Stimulated activated CD8-positive, alpha-beta memory T cell treated with anti-CD3 and anti-CD28 coated beads, Interleukin-4, amount 100 ng/mL, for 4 hours (primary cell): Measurements from ENCODE around the gene BRWD1.

ENCODE experiments used
- DNase-seq, 2 donors: peaks; one replicate each; pipeline ENCODE4 v3.0.0-alpha.2; 2020; ENCODE audit warnings: low read depth in 2 of 2, low spot score in 1 of 2

BRWD1 gene

GRCh38 chr21:39313571-39314142 lies at the start of gene BRWD1:
TSS of gene BRWD1 (minus strand) at chr21:39313632. CDS start at chr21:39313491, 141 bp downstream.
- DNase-seq, result peak; percentile 46 to 61

- no peak for DNase-seq
Measured at GRCh38 chr21:39362733-39363132, 49.3 kb upstream of the BRWD1 start.

GRCh38 chr21:39359382-39359781 lies 46.0 kb upstream of the BRWD1 start:
- DNase-seq, result no peak

DNA sequence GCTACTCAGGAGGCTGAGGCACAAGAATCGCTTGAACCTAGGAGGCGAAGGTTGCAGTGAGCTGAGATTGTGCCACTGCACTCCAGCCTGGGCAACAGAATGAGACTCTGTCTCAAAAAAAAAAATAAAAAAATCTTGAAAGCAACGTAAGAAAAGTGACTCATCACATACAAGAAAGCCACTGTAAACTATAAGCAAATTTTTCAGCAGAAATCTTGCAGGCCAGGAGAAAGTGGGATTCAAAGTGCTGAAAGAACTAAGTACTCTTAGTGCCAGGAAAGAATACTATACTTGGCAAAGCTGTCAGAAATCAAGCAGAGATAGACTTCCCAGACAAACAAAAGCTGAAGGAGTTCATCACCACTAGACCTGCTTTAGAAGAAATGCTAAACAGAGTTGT lies 39.9 kb upstream of the BRWD1 start:
- DNase-seq, result no peak

DNA sequence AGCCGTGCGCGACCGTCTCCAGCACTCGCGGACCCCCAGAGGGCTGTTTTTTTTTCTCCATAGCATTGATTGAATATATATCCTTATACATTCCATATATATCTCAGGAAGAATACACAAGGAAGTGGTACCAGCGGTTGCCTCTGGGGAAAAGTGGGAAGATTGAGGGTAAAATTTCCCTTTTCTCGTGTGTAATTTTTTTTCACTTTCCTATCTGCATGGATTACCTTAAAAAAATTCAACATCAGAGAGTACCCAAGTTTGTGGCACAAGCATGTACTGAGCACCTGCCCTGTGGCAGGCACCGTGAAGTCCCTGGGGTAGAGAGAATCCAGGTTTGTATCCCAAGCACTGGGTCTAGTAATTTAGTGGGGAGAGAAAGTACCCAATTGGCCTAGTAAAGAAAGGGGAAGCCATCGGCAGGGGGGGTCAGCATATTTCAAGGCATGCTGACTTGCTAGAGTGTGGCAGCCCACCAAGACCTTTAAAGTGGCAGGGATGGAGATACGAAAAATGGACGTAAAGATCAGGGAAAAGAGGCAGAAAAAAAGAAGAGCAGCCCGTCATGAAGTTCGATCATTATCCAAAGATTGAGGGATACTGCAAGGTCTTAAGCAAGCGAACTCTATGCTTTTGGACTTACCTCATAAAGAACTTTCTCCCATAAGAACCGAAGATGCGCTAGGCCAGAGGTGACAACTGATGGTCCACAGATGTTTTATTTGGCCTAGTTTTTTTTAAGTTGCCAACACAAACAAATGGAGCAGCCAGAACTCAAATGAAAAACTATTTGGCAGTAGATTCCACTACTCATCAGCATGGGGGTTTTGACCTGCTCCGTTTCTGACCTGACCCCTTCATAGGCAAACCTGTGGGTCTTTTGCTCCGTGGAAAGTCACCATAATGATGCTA lies 36.9 kb upstream of the BRWD1 start:
- DNase-seq, result no peak

- peak; percentile 91 to 95 for DNase-seq
Measured at GRCh38 chr21:39349211-39350093, 36.0 kb upstream of the BRWD1 start.

GRCh38 chr21:39348355-39349210 lies 35.2 kb upstream of the BRWD1 start, which contains the start of gene HMGN1:
TSS of gene HMGN1 (minus strand) at chr21:39349088. CDS start at chr21:39348917, 171 bp downstream.
- peak; percentile 70 to 84 for DNase-seq

DNA sequence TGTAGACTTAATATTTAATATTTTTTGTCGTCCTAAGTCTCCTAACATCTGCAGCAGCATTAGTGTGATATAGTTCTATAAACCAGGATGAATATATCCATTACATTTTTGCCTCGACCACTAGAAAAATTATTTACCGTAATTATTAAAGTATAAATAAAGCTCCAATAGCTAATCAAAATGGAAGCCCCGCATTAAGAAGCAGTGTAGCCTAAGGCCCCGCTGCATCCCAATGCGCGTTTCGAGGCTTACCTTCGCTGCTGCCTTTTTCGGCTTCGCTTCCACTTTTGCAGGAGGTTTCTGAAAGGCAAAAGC lies 34.6 kb upstream of the BRWD1 start:
- no peak for DNase-seq

DNA sequence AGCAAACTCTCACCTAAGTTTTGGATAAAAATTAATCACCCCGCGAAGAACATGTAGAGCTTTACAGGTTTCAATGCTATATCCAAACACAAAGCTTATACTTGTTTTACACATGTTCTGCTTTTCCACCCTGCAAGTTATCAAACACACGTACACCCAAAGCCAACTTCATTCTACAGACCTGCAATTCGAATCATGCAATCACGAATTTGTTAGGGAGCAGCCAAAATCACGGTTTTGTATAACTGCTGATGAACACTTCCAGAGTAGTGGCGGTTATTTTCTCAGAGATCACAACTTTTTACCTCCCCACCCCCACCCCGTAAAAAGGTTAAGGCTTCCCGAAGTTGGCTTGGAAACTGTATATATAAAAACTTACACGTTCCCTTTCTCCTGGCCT lies 34.1 kb upstream of the BRWD1 start:
- no peak for DNase-seq

DNA sequence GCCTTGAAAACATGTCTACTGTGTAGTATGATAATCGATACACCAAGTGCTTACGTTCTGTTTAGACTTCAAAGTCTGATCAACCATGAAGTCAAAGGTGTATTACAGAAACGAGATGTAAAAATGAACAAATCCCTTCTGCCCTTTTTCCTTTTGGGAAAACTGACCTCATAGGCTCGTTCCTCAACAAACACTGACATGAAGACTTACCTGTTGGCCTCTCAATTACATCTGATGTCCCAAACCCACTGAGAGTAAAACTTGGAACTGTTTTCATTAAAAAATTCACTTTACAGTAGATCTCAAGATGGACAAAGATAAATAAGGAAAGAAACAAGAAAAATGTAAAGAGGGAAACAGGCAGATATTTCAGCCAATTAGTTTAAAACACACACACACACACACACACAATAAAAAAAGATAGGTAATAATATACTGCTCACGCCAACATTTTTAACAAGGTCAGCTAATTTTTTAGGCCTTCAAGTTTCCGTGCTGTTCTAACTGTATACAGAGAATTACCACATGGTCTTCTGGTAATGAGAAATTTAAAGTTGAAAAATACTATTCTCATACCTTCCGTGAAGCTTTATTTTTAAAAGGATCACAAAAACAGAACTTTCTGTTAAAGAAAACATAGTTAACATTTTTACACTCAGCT lies 33.4 kb upstream of the BRWD1 start:
- no peak for DNase-seq

GRCh38 chr21:39346206-39346605 lies 32.8 kb upstream of the BRWD1 start:
- DNase-seq, result no peak

DNA sequence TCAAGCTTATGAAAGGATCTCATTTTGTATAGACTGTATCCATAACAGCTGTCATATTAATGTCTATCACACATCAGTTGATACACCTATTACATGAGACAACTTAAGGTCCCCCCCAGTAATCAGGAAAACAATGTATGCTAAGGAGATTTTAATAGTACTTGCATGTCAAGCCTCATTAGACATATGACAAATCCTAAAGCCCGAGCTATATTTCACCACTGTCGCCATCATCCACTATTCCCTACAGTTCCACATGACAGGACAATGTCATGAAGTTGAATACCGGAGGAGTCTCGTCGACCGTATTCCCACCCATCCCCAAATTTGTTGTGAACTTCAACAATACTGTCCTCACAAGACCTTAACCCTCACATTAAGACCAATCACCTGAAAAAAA lies 32.0 kb upstream of the BRWD1 start:
- no peak for DNase-seq

GRCh38 chr21:39344848-39345247 lies 31.4 kb upstream of the BRWD1 start:
- no peak for DNase-seq

DNA sequence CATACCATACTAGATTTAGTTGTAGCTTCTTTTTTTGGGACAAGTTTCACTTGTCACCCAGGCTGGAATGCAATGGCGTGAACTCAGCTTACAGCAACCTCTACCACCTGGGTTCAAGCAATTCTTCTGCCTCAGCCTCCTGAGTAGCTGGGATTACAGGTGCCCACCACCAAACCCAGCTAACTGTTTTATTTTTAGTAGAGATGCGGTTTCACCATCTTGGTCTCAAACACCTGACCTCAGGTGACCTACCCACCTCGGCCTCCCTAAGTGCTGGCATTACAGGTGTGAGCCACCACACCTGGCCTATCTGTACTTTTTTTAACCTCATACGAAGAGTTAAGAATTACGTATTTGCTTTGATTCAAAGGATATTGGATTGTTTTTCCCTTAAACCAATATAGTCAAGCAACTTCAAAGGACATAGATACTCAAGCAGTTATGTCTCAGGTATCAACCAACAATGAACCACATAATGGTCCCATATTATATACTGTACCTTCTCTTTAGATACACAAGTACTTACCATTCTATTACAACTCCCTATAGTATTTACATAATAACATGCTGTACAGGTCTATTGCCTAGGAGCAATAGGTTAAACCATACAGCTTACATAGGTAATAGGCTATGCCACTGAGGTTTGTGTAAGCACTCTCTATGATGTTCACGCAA lies 28.0 kb upstream of the BRWD1 start:
- DNase-seq, result no peak

GRCh38 chr21:39340687-39341086 lies 27.3 kb upstream of the BRWD1 start:
- no peak for DNase-seq

DNA sequence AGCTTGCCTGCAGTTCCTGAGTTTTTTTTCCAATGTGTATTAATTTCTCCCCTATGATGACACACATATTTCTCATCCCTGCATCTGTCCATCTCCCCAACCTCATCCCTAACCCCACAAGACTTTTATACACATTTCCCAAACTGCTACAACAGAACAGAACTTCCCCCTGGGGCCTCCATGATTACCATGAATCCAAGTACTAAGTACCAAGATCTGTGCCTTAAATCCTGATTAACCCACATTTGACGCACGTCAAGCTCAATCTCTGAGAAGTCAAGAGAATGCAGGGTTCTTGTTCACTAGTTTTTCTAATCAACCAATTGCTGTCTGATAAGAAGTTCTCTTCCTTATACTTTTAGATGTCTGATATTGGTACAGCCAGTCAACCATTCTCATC lies 25.8 kb upstream of the BRWD1 start:
- no peak for DNase-seq

- DNase-seq, result no peak
Measured at GRCh38 chr21:39336457-39337008, 23.1 kb upstream of the BRWD1 start.

DNA sequence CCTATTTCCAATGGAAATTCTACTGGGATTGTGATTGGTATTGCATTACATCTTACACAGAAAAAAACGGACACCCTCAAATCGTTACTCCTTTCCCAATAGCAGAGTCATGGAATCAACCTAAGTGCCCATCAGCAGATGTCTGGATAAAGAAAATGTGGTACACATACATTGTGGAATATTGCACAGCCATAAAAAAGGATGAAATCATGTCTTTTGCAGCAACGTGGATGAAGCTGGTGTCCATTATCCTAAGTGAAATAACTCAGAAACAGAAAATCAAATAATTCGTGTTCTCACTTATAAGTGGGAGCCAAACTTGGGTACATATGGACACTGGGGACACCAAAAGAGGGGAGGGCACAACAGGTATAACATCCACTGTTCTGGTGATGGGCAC lies 21.2 kb upstream of the BRWD1 start:
- DNase-seq, result no peak

DNA sequence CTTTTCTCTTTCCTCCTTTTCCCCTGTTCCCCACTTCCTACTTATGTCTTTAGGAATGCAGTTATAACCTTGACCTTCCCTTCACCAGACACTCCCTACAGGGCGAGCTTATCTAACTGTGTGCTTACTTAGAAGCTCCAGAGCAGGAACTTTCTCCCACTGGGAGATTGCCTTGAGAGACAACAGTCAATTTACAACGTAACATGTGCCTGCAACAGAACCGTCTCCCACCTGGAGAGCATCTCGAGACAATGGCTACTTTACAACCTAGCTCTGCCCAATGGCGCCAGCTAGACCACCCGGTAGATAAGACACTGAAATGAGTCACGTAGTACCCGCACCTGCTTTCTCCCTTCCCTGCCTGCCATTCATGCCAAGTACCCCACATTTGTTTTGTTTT lies 18.7 kb upstream of the BRWD1 start:
- DNase-seq, result no peak
